OCI-M2 (cell line): Measurements from ENCODE around the gene ABCA4.

ENCODE experiments used
- DNase-seq: peaks from one replicate; lab custom pipeline; 2025; ENCODE audit not compliant: unreplicated experiment; lab: John Stamatoyannopoulos, UW

ABCA4 gene

DNA sequence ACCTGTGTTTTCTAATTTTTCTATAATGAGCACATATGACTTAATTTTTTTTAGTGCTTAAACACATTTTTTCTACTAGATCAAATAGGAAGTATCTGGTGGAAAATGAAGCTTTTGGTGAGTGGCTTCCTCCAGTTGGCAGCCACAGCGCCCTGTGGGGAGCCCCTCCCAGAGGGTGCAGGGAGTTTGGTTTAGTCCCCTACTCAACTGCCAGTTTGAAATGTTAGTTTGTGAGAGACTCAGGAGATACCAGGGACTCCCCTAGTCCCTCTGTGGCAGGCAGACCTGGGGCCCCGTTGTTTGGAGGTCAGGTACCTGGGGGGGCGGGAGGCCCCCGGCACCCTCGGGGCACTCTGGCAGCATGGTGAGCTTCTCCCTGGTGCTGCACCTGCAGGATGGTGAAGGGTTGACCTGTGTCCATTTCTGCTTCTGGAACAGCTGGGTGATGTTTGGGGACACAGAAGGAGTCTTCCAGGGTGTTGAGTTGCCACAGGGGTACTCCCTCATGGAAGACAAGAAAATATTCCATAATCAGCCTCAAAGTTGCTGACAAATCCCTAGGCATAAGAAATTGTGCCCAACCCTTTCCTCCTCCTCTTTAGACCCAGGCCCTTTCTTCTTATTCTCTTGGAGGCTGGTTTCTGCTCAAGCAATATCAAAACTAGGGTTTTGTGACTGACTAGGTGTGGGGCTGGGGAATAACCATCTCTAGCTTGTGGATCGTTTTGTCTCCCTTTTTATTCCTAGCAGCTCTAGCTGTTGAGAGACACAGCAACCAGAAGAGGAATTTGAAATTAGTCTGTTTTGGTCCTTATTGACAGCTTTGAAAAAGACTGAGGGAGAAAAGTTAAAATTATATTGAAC is 91.6 kb downstream of the ABCA4 start:
- DNase-seq: no peak

DNA sequence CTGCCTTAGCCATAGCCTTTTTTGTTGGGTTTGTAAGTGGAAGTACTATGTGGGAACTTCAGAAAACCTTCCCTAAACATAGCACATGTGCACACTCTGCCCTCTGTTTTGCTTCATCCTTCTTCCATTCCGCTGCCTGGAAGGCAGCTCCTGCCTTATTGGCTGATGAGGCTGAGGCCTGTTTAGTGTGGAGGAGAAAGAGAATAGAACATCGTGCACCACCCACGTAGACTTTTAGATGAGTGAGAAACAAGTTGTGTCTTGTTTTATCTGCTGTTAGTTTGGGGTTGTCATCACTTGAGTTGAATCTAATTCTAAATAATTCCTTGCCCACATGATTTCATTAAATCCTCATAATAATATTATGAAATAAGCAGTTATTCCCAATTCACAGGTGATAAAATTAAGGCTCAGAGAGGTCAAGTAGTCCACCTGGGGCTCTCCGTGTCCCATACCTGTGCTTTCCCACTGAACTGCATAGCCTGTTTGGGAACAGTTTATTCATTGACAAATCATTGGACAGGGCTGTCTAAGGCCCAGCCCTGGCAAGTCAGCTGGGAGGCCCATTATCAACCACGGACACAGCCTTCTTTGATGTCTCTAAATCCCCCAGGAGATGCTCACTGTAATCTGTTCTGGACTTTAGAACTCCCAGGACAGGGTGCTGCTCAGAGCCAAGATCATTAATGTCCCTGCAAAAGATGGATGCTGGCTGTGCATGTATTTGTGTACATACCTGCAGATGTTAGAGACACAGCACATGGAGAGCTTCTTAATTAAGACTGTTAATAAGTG is 93.0 kb downstream of the ABCA4 start:
- DNase-seq: no peak

DNA sequence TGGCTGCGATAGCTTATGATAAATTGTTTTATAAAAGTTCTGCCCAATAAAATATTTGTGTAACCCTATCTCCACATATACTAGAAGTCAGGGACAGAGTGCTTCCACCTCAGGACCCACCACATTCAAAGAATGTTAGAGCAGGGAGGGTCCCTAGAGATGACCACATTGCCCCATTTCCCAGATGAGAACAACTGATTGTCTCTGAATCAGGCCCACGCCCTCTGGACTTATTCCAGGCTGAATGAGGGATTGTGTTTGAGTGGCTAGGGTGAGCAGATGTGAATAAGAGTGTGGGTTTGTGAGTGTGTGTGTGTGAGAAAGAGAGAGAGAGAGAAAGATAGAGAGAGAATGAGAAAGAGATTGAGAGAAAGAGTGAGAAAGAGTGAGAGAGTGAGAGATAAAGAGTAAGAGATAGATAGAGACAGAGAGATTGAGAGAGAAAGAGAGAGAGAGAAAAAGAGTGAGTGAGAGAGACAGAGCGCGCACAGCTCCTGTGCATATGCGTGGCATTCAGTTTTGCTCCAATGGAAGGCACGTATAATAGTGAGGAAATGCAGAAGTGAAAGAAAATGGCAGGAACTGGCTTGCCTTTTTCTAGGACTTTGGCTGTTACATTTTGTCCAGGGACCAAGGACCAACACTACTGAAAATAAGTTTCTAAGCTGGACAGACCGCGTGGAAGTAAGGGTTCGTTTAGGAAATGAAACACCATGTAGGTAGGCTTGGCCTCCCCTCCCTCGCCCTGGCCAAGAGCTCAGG is 94.1 kb downstream of the ABCA4 start:
- DNase-seq: no peak

DNA sequence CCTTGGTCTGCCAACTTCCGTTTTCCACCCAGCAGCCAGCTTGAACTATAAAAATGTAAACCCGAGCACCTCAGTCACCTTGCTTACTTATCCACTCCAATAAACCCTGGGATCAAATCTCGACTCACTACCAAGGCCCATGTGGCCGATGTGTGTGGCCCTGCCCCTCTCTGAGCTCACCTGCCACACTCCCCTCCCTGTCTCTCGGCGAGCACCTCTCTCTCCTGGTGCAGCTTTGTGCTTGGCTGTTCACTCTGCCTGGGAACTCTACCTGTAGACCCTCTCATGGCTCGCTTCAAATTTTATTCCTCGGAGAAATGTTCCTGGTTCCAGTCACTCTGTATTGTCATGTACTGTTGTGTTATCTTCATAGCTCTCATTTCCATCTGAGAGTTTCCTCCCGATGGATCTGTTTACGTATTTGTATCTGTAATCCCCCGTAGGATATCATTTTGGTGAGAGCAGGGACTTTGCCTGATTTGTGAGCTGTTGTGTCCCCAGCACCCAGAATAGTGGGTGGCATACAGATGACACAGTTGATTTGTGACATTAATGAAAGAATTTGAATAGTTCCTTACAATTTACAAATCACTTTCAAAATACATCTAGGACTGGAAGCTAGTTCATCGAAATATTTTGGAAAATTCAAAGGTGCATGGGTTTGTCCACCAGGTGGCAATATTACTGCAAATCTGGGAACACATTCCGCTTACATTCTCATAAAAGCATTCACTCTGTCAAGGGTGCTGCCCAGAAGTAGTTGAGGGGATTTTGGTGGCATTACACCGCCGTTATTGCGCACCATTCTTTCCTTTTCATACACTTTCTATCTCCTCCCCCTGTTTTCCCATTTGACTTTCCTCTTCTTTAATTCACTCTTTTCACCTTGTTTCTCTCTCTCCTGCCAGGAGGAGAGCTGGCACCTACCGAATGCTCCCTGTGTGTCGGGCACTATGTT is 95.3 kb downstream of the ABCA4 start:
- DNase-seq: no peak

DNA sequence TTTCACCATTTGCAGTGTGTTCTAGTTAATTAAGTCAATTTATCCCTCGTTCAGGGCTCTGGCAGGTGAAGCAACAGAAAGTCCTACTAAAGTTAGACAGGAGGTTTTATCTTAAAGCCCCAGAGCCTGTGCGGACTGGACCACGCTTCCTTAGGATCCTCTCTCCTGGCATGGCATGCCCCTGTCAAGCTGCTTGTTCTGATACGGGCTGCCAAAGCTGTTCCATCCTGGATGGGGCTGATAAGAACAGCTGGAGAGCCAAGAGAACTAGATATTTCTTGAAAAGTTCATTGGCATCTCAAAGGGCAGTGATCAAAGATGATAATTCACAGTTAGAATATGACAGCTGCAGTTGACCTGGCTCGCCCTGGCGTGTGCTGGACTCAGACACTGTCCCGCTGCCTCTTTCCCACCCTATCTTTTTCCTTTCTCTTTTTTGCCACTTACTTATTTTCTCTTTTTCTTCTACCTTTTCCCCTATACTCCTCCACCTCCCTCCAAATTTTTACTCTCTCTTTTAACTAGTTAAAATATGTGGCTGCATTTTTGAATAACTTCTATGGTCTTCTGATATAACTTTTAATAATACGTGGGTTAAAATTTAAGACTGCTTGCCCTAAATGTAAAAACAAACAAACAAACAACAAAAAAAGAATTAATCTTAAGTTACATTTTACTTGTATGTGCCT is 96.7 kb downstream of the ABCA4 start:
- no peak for DNase-seq

DNA sequence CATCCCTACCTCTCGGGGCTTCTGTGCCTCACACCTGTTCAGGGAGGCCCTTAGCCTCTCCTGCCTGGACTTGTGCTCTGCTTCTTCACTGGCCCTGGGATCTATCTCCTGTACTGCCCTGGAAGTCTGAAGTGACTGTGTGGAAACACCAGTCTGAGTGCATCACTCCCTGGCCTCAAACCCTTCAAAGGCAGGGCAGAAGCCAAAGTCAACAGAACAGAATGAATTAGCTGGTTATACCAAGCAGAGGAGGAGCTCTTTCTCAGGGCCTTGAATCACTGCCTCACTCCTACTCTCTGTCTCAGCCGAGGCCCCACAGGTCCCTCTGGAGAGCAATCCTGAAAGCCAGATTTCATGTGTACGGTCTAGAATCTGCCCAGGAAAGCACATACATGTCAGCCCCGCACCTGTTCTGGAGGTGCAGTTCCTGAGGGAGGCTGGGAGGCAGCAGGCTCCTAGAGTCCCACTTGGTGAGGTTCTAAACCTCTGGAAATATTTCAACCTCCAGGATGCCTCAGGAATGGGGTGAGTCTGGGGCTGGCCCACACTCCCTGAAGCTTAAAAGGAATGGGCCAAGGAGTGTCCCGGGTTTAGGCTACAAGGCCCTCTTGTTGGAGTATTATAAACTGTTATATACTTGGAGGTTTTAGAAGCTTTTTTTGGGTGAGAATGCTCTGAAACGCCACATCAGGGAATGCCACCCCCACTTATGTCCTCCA is 98.3 kb downstream of the ABCA4 start:
- DNase-seq: no peak

DNA sequence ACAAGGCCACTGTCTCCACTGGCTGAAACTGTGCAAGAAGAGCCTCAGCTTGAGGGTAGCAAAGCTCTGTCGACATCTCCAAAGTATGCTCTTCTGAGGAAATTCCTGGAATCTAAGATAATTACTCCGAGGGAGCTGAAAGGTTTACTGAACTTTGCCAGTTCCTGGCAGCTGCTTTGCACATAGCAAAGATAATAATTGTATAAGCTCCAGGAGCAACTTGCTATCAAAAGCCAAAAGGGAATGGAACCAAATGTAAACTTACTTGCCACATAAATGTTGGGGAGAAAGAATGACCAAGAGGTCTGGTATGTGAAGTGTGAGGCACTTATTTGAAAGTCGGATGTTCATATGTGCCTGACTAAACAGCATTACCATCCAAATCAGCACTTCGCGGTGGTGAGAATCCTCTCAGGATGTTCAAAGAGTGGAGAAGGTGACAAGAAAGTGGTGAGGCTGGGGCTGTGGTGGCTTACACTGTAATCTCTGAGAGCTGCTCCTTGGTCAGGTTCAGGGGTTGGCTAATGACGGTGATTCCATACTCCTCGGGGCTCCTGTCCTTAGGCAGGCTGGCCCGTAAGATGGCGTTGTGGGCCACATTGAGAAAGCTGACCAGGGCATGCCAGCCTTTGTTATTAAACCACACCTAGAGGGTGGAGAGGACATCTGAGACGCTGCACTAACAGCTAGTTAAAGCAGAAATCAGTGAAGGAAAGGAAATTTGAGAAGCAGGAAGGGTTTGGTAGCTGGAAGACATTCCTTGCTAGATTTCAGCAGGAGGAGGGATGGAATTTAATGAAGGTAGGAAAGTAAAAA is 100.0 kb downstream of the ABCA4 start:
- DNase-seq: no peak

DNA sequence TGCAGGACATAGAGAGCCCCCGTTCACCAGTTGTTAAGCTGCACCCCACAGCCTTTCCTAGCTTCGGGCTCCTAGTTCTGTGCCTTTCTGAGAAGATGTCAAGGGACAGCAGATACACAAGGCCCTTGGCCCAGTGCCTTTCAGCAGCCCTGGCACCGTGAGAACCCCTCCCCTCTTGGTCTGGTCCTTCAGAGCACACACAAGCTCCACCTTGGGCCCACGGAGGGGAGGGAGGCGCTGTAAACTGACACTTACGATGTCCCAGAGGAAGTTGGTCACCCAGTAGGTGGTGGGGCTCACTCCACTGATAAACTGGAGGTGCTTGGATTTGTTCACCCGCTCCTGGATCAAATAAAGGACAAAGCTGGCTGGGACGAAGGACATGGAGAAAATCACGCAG is 101.6 kb downstream of the ABCA4 start:
- DNase-seq: no peak

DNA sequence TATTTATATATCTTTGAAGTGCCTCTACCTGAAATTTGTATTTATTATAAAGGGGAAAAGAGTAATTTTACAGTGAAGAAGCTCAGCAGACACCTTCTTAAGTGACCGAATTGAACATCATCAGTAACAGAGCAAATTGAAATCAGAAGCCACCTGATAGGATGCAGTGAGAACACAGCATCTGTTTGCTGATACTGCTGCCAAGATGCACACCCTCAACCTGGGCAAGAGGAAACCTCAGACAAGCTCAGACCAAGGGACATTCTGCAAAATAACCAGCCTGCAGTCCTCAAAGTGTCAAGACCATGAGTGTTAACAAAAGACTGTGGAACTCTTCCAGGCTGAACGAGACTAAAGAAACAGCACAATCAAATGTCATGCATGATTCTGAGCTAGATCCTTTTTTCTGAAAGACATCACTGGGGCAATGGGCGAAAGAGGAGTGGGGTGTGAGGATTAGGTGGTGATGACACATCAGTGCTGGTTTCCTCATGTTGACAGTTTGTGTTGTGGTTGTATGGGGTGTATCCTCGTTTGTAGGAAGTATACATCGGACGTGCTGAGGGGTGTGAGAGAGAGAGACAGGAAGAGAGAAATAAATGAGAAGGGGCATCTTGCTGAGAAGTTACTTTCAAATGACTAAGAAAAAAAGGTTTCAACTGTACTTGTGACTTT is 103.7 kb downstream of the ABCA4 start:
- no peak for DNase-seq

DNA sequence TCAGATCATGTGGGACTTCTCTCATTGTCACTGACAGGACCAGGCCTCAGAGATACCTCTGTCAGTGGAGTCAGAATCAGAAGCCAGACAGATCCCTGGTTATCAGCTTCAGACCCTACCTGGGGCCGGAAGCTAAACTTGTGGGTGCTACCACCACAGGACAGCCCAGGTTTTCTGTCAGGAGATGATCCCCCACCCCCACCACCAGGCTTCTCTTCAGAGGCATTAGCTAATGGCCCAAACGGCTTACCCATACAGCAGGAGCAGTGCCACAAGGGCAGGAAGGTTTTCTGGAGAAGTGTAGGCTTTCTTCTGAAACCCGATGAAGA is 105.5 kb downstream of the ABCA4 start:
- DNase-seq: no peak

DNA sequence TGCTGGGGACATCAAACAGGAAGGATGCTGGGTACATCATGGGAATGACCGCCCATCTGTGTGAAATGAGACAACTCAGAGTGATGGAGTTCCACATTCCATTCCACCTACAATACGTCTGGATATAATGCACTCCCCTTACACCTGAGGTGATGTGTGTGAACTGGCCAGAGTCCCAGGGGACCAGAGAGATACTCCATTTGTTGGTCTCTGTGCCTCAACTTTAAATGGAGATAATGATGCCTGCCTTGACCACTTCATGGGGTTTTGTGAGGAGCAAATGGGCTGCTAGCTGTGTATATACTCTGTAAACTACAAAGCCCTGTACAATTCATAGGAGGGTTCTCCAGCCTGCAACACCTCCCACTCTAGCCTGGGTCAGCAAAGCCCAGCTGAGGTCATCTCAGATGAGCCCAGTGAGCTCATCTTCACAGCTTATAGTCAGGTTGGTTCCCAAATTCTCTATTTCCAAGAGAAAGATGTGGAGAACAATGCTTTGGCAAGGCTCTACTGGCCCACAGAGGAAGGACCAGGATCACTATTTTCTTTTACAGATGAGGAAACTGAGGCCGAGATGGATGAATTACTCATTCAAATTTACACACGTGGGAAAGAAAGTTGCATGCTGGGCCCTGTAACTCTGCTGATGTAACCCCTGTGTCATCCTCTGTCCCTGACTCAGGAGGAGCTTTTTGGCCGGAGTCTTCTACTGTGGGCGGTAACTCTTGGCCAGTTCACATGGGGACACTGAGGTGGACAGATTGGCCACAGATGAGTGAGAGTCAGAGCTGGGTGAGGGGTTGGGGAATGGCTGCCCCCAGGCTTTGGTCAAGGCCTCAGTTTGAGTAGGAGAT is 106.1 kb downstream of the ABCA4 start:
- DNase-seq: no peak

DNA sequence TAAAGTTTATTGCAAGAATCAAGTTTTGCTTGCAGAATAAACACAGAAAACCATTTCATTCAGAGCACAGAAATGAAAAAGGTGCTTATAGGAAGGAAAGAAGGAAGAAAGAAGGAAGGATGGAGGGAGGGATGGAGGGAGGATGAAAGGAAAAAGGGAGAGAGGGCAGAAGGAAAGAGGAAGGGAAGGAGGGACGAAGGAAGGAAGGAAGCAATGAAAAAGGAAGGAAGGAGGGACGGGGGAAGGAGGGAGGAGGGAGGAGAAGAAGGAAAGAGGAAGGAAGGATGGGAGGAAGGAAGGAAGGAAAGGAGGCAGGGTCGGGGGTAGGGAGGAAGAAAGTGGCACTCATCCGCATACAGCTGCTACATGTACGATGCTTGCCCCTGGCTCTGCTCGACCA is 106.9 kb downstream of the ABCA4 start:
- no peak for DNase-seq

DNA sequence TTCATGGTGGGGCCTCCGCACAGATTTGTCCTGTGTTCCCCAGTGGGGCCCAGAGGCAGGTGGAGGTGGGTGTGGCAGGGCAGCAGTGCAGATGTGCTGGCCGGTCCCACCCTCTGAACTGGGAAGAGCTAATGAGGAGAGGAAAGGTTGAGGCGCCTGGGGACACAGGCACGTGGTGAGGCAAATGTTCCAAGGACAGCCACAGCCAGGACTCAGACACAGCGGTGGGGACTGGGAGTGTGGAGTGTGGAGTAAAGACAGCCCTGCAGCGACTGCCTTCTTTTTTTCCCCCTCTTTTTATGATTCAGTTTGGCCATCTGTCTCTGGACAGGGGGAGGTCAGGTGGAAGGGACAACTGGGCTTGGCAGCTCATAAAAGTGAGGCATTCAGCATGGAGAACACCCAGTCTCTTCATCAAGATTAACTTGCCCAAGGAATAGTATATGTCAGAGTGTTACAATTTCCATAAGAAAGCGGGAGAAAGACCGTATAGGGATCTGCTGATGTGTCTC is 107.5 kb downstream of the ABCA4 start:
- DNase-seq: no peak

DNA sequence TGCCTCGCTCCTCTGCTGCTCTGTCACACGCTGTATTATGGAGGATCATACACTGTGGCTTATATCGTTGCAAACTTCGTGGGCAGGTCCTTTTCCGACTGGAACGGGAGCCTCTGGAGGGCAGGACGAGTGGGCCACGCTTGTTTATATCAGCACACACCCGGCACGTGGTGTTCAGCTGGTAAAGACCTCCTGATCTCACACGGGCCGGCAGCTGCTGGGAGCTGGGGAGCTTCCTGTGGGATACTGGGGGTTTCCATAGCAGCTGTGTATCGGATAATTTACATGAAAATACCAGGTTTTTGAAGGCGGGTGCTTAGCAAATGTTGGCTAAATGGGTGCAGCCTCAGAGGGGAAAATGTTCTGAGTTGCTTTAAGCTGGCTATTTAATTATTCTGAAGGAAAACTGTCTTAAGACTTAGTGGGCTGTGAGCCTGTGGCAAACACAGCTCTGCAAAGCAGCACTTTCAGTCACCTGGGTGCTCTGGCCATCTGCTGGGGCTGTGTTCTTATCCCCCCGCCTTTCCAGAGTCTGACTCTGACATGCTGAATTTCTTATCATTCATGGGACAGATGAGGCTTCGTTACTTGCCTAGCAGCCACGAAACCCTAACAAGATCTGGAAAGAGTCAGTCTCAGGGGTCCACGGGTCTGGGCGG is 108.1 kb downstream of the ABCA4 start:
- no peak for DNase-seq

DNA sequence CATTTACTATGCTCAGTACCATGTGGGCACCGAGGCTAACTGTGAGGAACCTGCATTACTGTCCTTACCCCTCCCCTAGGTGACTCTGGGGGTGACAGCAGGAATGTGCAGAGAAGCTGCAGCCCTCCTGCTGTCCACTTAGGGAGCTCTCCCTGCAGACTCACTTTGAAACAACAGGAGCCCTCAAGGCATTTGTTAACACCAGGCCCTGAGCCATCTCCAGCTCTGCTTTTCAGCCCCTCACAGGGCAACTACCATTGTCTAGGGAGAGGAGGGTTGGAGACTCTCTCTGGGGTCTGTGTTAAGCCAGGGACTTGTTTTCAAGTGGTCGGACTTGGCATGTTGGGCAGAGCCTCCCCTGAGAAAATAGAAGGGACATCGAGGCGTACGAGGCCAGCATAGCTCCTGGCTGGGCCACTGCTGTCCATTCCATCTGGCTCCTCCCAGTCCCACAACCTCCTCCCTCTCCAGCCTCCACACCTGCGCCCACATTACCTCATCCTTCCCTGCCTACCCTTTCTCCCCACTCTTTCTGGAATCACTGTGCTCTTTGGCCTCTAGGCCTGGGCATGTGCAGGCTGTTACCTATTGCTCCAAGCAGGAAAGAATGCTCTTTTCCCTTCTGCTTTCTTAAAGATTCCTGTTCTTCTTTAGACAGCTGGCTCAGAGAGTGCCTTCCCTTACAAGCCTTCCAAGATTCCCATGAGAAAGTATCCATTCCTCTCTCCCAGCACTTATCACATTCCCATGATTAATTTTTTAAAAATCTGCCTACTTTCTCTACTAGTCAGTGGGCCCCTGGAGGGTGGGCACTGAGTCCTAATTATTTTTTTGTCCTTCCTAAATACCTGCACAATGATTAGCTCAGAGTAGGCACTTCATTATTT is 109.0 kb downstream of the ABCA4 start:
- no peak for DNase-seq
